Stimulated activated CD4-positive, alpha-beta T cell treated with anti-CD3 and anti-CD28 coated beads, TNF-alpha, amount 100 ng/mL, for 1 hour (primary cell): ENCODE results near the gene PANK2.
"Not testable (repeated sequence)": the region's sequence is repeated elsewhere in the genome, so short reads cannot be mapped to it uniquely, and the experiment has no call there.

Experiments
- DNase-seq, 3 donors: peaks; one replicate each; pipeline ENCODE4 v3.0.0-alpha.2; 2020; ENCODE audit warnings: low read depth in 3 of 3, low spot score in 1 of 3

PANK2 gene

DNA sequence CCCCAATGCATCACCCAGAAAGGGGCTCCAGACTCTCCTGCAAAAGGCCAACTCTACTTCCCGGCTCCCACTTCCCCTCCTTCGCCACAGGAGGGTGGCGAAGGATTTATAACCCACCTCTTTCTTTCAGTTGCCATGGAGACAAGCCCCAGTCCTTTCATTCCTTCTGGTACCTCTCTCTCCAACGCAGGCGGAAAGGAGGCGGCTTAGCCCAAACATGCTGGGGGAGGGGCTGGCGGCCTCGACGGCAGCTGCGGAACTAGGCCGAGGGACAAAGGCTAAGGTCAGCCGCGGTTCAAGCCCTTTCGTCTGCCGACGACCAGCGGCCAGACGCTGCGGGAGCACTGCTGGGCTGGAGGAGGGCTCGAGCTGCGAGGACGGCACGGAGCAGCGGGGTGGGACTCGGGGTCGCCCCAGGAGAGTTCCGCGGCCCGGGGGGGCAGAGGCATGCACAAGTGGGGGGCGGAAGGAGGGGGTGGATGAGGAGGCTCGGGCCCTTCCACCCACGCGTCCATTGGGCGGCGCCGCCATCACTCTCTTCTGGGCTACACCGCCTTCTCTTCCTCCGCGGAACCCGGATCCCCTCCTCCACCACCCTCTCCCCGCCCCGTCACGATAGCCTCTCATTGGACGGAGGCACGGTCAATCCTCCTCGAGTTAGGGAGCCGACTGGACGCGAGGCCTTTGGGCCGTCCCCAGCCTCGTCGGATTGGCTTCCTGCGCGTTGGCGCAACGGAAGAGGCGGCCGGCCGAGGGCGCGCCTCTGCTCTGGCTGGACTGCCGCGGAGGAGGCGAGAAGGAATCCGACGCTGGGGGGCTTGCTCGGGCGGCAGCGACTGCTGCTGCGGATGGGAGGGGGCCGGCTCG is at the start of gene PANK2:
TSS of gene PANK2 (plus strand) at position 766 of the 867 bp plus-strand sequence.
- DNase-seq: peak; percentile 89 to 92 (median 92)

DNA sequence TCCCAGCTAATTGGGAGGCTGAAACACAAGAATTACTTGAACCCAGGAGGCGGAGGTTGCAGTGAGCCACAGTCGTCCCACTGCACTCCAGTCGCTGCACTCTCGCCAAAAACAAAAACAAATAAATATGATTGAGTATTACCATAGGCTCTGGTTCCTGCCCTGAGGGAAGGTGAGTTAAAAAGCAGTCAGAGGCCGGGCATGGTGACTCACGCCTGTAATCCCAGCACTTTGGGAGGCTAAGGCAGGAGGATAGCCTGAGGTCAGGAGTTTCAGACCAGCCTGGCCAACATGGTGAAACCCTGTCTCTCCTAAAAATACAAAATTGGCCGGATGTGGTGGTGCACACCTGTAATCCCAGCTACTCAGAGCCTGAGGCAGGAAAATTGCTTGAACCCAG is 49.0 kb upstream of the PANK2 start:
- DNase-seq: not testable (repeated sequence)

DNA sequence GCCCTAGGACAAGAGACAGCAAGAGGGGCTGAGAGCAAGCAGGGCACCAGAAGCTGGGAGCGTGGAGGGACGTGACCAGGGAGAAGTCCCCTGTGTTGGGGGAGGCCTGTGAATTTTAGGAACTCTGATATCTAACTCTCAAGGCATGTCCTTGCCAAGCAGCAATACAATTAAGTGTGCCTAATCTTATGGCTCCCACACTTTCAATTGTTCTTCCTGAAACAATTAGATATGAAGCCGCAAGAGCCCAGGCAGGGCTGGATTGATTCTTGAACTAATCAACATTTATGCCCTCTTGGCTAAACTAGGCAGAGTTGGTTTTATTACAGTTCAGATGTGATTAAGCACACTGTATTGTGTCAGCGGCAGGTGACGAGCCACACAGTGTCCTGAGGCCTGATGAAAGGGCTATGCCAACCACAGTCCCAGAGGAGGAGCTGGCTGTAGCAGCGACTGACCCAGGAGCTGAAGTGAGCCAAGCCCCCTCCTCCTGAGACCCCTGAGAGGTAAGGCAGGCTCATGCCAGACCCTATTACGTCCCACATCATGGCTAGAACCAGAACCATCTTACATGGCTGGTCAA is 46.7 kb upstream of the PANK2 start:
- DNase-seq: no peak

DNA sequence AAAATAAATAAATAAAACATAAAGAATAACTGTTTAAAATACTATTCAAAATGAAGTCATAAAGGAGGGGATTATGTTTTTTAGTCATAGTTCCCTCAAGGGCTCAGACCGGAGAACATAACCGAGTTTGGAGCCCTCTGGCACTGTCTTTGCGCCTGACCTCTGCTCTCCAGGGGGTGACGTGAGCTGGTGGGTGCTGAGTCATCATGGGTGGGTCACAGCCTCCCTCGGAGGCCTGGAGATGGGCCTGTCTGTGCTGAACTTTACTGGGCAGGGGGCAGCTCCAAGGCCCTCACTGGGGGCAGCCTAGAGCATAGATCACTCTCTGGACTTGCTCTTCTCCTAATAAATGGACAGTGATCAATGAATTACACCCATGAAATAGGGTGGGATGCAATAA is 45.7 kb upstream of the PANK2 start:
- no peak for DNase-seq

DNA sequence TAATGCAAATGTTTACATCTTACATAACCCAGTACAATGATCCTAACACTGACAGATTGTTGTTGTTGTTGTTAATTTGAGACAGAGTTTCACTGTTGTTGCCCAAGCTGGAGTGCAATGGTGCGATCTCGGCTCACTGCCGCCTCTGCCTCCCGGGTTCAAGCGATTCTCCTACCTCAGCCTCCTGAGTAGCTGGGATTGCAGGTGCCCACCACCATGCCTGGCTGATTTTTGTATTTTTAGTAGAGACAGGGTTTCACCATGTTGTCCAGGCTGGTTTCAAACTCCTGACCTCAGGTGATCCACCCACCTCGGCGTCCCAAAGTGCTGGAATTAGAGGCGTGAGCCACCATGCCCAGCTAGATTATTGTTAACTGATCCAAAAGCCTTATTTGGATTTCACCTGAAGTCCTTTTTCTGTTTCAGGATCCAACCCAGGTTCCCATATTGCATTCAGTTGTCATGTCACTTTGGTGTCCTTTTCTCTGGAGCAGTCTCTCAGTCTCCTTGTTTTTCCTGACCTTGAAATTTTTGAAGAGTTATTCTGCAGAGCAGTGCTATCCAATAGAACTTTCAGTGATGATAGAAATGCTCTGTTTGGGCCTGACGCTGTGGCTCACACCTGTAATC is 45.1 kb upstream of the PANK2 start:
- DNase-seq: not testable (repeated sequence)

DNA sequence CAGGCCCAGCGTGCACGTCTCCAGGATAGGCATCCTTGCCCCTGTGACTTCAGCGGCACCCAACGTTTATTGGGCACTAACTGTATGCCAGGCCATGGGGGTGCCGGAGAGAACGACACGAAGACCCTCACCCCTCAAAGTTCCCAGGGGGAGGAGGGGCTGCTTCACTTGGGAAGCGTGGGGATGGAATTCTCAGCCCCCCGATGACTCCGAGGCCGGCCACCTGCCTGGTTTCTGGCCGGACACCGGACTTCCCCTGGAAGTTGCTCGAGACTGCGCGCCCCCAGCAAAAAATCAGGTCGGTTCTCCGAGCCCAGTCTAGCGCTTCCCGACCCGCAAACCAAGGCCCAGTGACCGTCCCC is 42.8 kb upstream of the PANK2 start:
- DNase-seq: no peak

DNA sequence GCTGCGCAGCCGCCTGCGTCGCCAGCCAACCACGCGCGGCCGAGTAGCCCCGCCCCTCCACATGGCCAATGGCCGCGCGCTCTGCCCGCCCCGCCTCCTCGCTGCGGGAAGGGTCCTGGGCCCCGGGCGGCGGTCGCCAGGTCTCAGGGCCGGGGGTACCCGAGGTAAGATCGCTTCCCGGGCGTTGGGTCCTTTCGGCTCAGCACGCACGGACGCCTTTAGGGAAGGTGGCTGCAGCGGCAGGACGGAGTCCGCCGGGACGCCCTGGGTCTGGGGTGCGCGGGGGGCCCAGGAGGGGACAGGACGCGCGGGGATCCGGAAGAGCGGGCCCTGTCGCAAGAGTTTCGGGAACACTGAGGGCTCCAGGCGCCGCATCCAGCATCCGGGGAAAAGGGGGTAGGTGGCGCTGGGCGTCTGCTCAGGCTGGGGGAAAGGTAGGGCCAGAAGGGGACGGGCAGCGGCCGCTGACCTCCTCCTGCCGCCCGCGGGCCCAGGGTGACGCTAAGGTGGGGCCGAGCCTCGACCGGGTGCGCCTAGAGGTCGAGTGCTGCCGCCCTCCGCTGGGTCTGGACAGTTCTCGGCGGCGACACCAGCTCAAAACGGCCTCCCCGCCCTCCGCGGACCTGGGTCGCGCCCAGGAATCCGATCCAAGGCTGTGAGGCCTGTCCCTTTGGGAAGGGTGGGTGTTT is 42.3 kb upstream of the PANK2 start, which contains the start of gene MAVS:
TSS of gene MAVS (plus strand) at position 95 of the 689 bp plus-strand sequence. CDS start 7,791 bp downstream, outside the sequence.
- peak; percentile 56 to 80 (median 70) for DNase-seq

DNA sequence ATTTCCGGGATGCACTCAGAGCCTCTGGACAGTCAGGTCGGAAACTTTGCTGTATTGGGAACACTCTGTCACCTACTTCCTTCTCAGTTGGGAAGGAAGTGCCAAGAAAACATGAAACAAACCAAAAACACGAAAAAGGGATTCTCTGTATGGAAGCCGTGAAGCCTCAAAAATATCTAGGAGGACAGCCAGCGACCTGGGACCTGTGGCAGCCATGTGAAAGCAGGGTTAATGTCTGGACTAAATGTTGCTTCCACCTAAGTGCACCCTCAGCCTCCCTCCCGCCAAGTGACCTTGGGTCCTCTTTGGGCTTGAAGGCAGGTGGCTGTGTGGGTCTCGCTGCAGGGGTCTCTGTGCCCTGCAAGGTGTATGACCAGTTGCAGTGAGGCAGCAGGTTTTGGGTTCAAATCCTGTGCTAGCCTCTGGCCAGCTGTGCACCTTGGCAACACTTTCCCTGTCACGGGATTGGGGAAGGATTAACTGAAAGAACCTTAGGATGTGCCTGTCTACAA is 41.7 kb upstream of the PANK2 start:
- DNase-seq: no peak

DNA sequence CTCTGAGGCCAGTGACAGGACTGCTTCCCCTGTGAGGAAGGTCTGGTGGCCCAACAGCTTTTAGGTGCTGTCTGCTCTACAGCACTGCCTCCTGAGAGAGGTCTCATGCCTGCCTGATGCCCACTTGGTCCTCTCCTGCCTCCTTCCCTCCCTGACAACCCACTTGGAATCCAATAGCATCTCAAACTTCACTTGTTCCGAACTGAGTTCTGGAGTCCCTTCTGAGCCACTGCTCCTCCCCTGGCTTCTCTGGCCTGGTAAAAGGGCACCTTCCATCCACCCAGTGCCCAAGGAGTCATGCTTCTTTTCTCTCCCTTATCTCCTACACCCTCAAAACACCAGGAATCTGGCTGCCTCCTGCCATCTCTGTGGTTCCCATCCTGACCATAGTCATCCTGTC is 40.6 kb upstream of the PANK2 start:
- no peak for DNase-seq

DNA sequence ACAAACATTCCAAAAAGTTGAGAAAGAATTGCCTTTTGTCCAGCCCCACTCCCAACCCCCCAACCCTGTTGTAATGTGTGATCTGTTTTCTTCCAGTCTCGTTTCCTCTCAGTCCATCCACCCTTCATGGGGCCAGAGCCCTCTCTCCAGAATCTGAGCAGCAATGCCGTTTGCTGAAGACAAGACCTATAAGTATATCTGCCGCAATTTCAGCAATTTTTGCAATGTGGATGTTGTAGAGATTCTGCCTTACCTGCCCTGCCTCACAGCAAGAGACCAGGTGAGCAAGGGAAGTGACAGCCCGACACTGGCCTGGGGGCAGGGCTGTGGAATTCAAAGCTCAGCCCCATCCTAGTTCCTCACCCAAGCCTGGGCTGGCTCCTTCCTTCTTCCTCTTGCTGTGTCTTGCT is 34.7 kb upstream of the PANK2 start:
- DNase-seq: no peak

DNA sequence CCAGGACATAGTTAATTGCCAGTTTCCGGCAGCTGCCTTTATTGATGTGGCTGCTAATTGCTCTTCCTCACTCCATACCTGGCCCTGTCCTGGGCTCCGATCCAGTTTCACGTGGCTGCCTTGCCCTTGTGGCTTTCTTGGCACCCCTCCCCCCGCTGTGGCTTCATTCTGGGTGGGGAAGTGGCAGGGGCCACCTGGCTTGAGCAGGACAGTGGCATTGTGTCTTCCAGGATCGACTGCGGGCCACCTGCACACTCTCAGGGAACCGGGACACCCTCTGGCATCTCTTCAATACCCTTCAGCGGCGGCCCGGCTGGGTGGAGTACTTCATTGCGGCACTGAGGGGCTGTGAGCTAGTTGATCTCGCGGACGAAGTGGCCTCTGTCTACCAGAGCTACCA is 31.8 kb upstream of the PANK2 start:
- DNase-seq: no peak

DNA sequence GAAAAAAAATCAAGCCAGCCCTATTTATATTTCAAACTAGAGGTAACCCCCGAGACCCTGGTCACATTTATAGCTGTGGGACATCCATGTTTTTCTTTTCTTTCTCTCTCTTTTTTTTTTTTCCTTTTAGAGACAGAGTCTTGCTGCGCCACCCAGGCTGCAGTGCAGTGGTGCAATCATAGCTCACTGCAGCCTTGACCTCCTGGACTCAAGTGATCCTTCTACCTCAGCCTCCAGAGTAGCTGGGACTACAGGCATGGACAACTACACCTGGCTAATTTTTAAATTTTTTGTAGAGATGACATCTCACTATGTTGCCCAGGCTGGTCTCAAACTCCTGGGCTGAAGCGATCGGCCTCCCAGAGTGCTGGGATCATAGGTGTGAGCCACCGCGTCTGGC is 30.5 kb upstream of the PANK2 start:
- DNase-seq: no peak

DNA sequence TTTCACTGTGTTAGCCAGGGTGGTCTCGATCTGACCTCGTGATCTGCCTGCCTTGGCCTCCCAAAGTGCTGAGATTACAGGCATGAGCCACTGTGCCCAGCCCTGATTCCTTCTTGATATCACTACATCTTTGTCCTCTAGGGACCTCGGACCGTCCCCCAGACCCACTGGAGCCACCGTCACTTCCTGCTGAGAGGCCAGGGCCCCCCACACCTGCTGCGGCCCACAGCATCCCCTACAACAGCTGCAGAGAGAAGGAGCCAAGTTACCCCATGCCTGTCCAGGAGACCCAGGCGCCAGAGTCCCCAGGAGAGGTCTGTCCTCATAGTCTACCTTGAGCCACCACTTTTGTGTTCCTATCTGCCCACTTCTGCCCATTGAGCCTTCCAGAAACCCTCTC is 28.0 kb upstream of the PANK2 start:
- no peak for DNase-seq

DNA sequence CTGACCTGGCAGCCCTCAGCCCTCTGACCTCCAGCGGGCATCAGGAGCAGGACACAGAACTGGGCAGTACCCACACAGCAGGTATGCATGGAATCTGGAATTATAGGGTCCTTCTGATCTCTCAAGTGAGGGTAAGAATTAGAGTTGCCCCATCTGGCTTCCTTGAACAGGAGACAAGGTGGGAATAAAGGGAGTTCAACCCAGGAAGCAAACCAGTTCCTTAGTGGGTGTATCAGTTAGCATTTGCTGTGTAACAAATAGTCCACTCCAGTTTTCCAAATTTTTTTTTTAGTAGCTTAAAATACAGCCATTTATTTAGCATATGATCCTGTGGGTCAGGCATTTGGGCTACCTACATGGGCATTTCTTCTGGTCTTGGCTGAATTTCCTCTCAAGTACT is 26.9 kb upstream of the PANK2 start:
- no peak for DNase-seq

DNA sequence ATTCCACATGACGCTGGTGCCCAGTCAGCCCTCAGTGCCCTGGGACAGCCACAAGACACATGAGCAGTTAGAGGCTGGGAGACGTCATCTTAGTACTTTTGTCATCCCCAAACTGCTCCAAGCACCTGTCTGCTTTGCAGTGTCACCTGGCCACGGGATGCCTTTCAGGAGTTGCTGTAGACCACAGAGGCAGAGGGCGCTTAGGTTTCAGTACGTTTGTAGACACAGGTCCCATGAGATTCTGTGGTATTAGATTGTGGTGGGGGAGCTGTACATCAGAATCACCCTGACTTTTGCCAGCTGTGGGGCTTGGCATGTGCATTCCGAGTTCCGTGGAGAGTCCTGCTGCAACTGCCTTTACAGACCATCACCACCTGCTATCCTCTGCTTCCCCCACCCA is 25.9 kb upstream of the PANK2 start:
- DNase-seq: no peak

DNA sequence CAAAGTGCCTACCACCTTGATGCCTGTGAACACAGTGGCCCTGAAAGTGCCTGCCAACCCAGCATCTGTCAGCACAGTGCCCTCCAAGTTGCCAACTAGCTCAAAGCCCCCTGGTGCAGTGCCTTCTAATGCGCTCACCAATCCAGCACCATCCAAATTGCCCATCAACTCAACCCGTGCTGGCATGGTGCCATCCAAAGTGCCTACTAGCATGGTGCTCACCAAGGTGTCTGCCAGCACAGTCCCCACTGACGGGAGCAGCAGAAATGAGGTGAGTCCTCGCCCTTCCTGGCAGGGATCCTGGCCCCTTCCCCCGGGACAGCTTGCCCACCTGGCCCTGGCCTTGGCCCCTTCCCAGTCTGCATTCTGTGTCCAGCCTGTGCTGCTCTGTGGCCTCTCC is 24.7 kb upstream of the PANK2 start:
- no peak for DNase-seq

DNA sequence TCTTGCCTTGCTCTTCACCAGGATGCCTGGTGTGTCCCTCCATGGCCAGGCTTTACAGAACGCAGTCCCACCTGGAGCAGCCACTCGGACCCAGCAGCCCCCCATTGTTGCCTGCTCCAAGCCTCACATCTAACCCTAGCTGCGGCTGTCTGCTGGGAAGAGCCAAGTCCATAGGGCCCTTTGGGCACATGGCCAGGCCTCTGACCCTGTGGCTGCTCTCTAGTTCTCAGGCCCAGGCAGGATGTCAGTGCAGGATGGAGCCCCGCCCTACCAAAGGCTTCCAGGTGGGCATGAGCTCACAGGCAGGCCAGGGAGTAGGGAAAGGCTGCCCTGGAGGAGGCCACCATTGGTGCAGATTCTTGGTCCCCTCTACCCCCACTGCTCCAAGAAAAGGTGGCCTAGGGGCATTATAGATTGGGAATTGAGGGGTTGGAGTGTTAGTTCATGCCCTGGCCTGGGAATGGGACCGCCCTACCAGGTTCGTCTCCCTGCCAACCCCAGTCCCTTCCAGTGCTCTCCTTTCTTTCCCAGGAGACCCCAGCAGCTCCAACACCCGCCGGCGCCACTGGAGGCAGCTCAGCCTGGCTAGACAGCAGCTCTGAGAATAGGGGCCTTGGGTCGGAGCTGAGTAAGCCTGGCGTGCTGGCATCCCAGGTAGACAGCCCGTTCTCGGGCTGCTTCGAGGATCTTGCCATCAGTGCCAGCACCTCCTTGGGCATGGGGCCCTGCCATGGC is 23.9 kb upstream of the PANK2 start:
- DNase-seq: no peak

DNA sequence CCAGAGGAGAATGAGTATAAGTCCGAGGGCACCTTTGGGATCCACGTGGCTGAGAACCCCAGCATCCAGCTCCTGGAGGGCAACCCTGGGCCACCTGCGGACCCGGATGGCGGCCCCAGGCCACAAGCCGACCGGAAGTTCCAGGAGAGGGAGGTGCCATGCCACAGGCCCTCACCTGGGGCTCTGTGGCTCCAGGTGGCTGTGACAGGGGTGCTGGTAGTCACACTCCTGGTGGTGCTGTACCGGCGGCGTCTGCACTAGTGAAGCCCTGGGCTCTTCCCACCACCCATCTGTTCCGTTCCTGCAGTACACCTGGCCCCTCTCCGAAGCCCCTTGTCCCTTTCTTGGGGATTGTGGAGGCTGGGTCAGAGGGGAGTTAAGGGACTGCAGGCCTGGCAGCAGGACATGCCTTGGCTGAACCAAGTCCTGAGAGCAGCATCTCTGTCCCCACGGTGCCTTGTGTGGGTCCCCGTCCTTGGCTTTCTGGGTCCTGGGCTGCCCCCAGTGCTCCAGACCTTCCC is 23.2 kb upstream of the PANK2 start:
- no peak for DNase-seq

DNA sequence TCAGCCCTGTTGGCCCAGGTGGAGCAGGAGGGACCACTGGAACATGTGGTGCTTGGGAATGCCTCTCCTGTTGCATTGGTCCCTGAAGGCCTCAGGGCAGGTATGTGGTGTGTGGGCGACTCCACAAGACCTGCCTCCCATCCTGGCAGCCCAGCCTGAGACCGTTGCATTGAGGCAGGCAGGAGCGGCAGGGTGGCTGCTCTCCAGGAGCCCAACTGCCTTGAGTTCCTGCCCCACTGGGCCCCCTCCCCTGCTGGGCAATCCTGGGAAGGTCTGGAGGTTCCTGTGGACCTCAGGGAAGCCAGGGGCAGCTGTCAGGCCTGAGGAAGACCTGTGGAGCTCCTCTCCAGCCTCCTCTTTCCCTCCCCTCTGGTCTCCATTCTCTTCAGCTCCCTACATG is 22.7 kb upstream of the PANK2 start:
- DNase-seq: no peak

DNA sequence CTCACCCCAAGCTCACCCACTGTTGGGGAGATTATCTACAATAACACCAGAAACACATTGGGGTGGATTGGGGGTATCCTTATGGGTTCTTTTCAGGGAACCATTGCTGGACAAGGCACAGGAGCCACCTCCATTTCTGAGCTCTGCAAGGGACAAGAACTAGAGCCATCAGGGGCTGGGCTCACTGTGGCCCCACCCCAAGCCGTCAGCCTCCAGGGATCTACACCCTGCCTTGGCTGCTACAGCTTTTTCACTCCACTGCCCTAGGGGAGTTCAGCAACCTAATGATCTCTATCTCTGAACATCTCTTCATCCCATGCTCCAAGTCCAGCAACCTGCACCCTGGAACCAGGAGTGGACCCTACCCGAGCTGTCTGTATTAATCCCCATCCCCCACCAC is 21.4 kb upstream of the PANK2 start:
- no peak for DNase-seq
